Liver (tissue), 3 donors: ENCODE results near the gene LYRM1.

ENCODE experiments used
- ATF3 ChIP-seq: IDR thresholded peaks from 2 replicates; pipeline ENCODE4 v1.6.1; 2016; ENCODE audit warnings: antibody characterized with exemption
- EGR1 ChIP-seq, 2 donors: IDR thresholded peaks; 2 replicates each; pipeline ENCODE4 v1.6.1; 2016 to 2018; ENCODE audit warnings: antibody characterized with exemption in 2 of 2, low read depth in 2 of 2
- FOXA1 ChIP-seq: IDR thresholded peaks from 2 replicates; pipeline ENCODE4 v1.6.1; 2016; ENCODE audit warnings: antibody characterized with exemption
- GABPA ChIP-seq, 2 donors: IDR thresholded peaks in 1 of 2; conservative IDR thresholded peaks in 1 of 2; 2 replicates each; pipeline ENCODE4 v1.6.1; 2016; ENCODE audit warnings: antibody characterized with exemption in 2 of 2, mild to moderate bottlenecking in 1 of 2, moderate library complexity in 1 of 2
- JUND ChIP-seq, 2 donors: IDR thresholded peaks; 2 replicates each; pipeline ENCODE4 v1.6.1; 2016; ENCODE audit warnings: antibody characterized with exemption in 2 of 2
- MAX ChIP-seq: IDR thresholded peaks from 2 replicates; pipeline ENCODE4 v1.6.1; 2016; ENCODE audit warnings: antibody characterized with exemption
- RAD21 ChIP-seq, 2 donors: IDR thresholded peaks; 2 replicates each; pipeline ENCODE4 v1.6.1; 2016; ENCODE audit warnings: antibody characterized with exemption in 2 of 2, mild to moderate bottlenecking in 2 of 2
- REST ChIP-seq: IDR thresholded peaks from 2 replicates; pipeline ENCODE4 v1.6.1; 2016; ENCODE audit warnings: antibody characterized with exemption, mild to moderate bottlenecking
- SP1 ChIP-seq: IDR thresholded peaks from 2 replicates; pipeline ENCODE4 v1.6.1; 2018; ENCODE audit warnings: antibody characterized with exemption, mild to moderate bottlenecking
- TAF1 ChIP-seq: conservative IDR thresholded peaks from 2 replicates; pipeline ENCODE4 v1.6.1; 2016; ENCODE audit warnings: antibody characterized with exemption, mild to moderate bottlenecking
- YY1 ChIP-seq: IDR thresholded peaks from 2 replicates; pipeline ENCODE4 v1.6.1; 2016; ENCODE audit warnings: antibody characterized with exemption, mild to moderate bottlenecking
- TF ChIP-seq, protein P1 (sequence below): fragments of 150-350 bp; IDR thresholded peaks from 2 replicates; pipeline ENCODE4 v1.5.1; 2017; ENCODE audit warnings: improper control_type of control experiment, low read depth, low read length; ENCODE audit not compliant: missing input control
- donor health status: healthy.
- donor health status: healthy.

GRCh38 chr16:20920799-20921198 lies 20.2 kb downstream of the LYRM1 start:
- TF ChIP-seq, protein P1, sequence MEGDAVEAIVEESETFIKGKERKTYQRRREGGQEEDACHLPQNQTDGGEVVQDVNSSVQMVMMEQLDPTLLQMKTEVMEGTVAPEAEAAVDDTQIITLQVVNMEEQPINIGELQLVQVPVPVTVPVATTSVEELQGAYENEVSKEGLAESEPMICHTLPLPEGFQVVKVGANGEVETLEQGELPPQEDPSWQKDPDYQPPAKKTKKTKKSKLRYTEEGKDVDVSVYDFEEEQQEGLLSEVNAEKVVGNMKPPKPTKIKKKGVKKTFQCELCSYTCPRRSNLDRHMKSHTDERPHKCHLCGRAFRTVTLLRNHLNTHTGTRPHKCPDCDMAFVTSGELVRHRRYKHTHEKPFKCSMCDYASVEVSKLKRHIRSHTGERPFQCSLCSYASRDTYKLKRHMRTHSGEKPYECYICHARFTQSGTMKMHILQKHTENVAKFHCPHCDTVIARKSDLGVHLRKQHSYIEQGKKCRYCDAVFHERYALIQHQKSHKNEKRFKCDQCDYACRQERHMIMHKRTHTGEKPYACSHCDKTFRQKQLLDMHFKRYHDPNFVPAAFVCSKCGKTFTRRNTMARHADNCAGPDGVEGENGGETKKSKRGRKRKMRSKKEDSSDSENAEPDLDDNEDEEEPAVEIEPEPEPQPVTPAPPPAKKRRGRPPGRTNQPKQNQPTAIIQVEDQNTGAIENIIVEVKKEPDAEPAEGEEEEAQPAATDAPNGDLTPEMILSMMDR: no peak
- TF ChIP-seq EGR1 (IDR thresholded peaks at IDR 0.05; ENCODE audit: low read depth in 2 of 2): no peak
- no peak for TF ChIP-seq YY1
- TF ChIP-seq MAX: no peak
- TF ChIP-seq REST: no peak
- no peak for TF ChIP-seq RAD21 (IDR thresholded peaks at IDR 0.05)
- no peak for TF ChIP-seq SP1
- no peak for TF ChIP-seq JUND (IDR thresholded peaks at IDR 0.05)
- TF ChIP-seq TAF1: no peak
- TF ChIP-seq GABPA (IDR thresholded peaks at IDR 0.05 in 1 of 2, conservative IDR thresholded peaks at IDR 0.05 in 1 of 2): no peak
- TF ChIP-seq ATF3: no peak
- TF ChIP-seq FOXA1: no peak
